ENCODE results near the gene SMAD1.

SMAD1 gene

DNA sequence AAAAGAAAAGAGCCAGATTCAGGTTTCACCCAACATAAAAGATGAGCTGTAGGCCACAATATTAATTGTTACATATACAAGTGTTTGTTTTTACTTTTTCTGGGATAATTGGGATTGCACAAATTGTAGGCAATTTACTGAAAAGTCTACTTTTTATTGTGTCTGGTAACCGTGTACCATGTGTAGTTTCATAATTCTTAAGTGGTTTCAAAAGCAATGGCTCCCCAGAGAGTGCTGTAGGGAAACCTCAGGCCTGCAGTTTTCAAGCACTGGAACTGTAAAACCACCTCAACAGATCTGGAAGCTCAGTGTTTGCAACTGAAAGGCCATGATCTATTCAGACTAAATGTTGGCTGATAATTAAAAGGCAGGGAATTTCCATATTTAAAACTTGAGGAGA lies 83.7 kb downstream of the SMAD1 start:
- no peaks in the 10 kb centered on the region for H3K79me2 ChIP-seq (ENCODE audit: control insufficient read depth, low read length)
- no peaks in the 10 kb centered on the region for H3F3A ChIP-seq (ENCODE audit: control insufficient read depth, insufficient read depth)
- TF ChIP-seq CTCF (IDR thresholded peaks at IDR 0.05; ENCODE audit: low read depth, low read length, poor library complexity, severe bottlenecking) (no peak), EZH2phosphoT487 (IDR thresholded peaks at IDR 0.05; ENCODE audit: borderline replicate concordance, low read length) (no peak)
- H3K9me3 ChIP-seq (ENCODE audit: control insufficient read depth, insufficient read depth, low read length), result no peaks in the 10 kb centered on the region
- 0 out of 2 replicates have a peak, but pooled peaks cover 2% of the 10 kb centered on the region for H3K36me3 ChIP-seq (ENCODE audit: control insufficient read depth, low read length)
- H3K4me1 ChIP-seq (ENCODE audit: control insufficient read depth, low read length), result no peaks in the 10 kb centered on the region
- no peak overlapping the region for H3K4me2 ChIP-seq (ENCODE audit: low read length)
- H3K4me3 ChIP-seq (ENCODE audit: low read length), result no peak overlapping the region
- no peak overlapping the region for H3K27ac ChIP-seq (ENCODE audit: low read depth, low read length)
- no peaks in the 10 kb centered on the region for H4K20me1 ChIP-seq (ENCODE audit: control insufficient read depth, insufficient read depth, low read depth, low read length)
- no peaks in the 10 kb centered on the region for H3K27me3 ChIP-seq (ENCODE audit: control insufficient read depth, low read length)
- H3K9me2 ChIP-seq (replicated peaks; ENCODE audit: control insufficient read depth, low read length), result no peaks in the 10 kb centered on the region

GRCh38 chr4:145566086-145566708 lies 84.5 kb downstream of the SMAD1 start:
- TF ChIP-seq EZH2phosphoT487 (IDR thresholded peaks at IDR 0.05; ENCODE audit: borderline replicate concordance, low read length) (no peak), CTCF (IDR thresholded peaks at IDR 0.05; ENCODE audit: low read depth, low read length, poor library complexity, severe bottlenecking) (no peak)
- Histone ChIP-seq H3K9me2 (replicated peaks; ENCODE audit: control insufficient read depth, low read length) (no peaks in the 10 kb centered on the region), H3K27me3 (ENCODE audit: control insufficient read depth, low read length) (no peaks in the 10 kb centered on the region), H4K20me1 (ENCODE audit: control insufficient read depth, insufficient read depth, low read depth, low read length) (no peaks in the 10 kb centered on the region), H3K27ac (ENCODE audit: low read depth, low read length) (no peak overlapping the region), H3K79me2 (ENCODE audit: control insufficient read depth, low read length) (no peaks in the 10 kb centered on the region), H3K4me2 (ENCODE audit: low read length) (no peak overlapping the region), H3K36me3 (ENCODE audit: control insufficient read depth, low read length) (no peaks in the 10 kb centered on the region), H3K9me3 (ENCODE audit: control insufficient read depth, insufficient read depth, low read length) (no peaks in the 10 kb centered on the region), H3K4me3 (ENCODE audit: low read length) (no peak overlapping the region), H3K4me1 (ENCODE audit: control insufficient read depth, low read length) (no peaks in the 10 kb centered on the region), H3F3A (ENCODE audit: control insufficient read depth, insufficient read depth) (no peaks in the 10 kb centered on the region)

DNA sequence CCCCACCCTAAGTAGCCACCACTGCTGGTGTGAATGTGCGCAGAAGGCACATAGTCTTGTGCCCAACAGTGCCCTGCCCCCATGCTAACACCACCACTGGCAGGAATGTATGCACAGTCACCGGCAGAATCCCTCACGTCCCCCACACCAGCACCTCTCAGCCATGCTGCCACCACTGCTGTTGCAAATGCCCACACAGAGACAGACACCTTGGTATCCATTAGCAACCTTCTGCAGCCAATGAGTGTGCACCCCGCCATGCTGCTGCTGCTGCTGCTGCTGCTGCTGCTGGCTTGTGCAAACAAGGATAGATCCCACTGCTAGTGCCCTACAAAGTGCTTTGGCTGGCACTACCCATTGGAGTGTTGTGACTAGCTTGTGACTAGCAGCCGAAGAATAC lies 85.1 kb downstream of the SMAD1 start:
- H4K20me1 ChIP-seq (ENCODE audit: control insufficient read depth, insufficient read depth, low read depth, low read length), result no peaks in the 10 kb centered on the region
- H3K9me3 ChIP-seq (ENCODE audit: control insufficient read depth, insufficient read depth, low read length), result no peaks in the 10 kb centered on the region
- no peaks in the 10 kb centered on the region for H3F3A ChIP-seq (ENCODE audit: control insufficient read depth, insufficient read depth)
- no peaks in the 10 kb centered on the region for H3K36me3 ChIP-seq (ENCODE audit: control insufficient read depth, low read length)
- H3K79me2 ChIP-seq (ENCODE audit: control insufficient read depth, low read length), result no peaks in the 10 kb centered on the region
- H3K9me2 ChIP-seq (replicated peaks; ENCODE audit: control insufficient read depth, low read length), result no peaks in the 10 kb centered on the region
- no peak overlapping the region for H3K4me3 ChIP-seq (ENCODE audit: low read length)
- H3K27me3 ChIP-seq (ENCODE audit: control insufficient read depth, low read length), result no peaks in the 10 kb centered on the region
- no peak overlapping the region for H3K4me2 ChIP-seq (ENCODE audit: low read length)
- no peak overlapping the region for H3K27ac ChIP-seq (ENCODE audit: low read depth, low read length)
- no peaks in the 10 kb centered on the region for H3K4me1 ChIP-seq (ENCODE audit: control insufficient read depth, low read length)
- TF ChIP-seq CTCF (IDR thresholded peaks at IDR 0.05; ENCODE audit: low read depth, low read length, poor library complexity, severe bottlenecking), result no peak
- TF ChIP-seq EZH2phosphoT487 (IDR thresholded peaks at IDR 0.05; ENCODE audit: borderline replicate concordance, low read length), result no peak

Measured in DOHH2 (cell line).